Peyer's patch (tissue), 4 donors: ENCODE data around the gene MIPOL1. TPM values are rescaled to one million over a fixed set of nuclear protein-coding genes. Genes with fewer than 3 reads are reported as not detected.
A peak's percentile ranks its signal among the peaks of the same experiment; 100 is the strongest.

Experiments used
- DNase-seq, 3 donors: peaks; one replicate each; pipeline ENCODE4 v3.0.0-alpha.2; 2017 to 2019
- H3K27ac ChIP-seq, 4 donors: fragments of 200-600 bp; sonication (generic); one replicate each; pipeline ENCODE4 v1.5.1; 2016 to 2019
- H3K27me3 ChIP-seq, 2 donors: fragments of 200-600 bp; sonication (generic); one replicate each; pipeline ENCODE4 v1.5.1; 2019
- H3K36me3 ChIP-seq, 3 donors: fragments of 200-600 bp; sonication (generic); one replicate each; pipeline ENCODE4 v1.5.1; 2016 to 2019
- H3K4me1 ChIP-seq, 4 donors: fragments of 200-600 bp; sonication (generic); one replicate each; pipeline ENCODE4 v1.5.1; 2016 to 2019
- H3K4me3 ChIP-seq, 4 donors: fragments of 200-600 bp; sonication (generic); 1 replicate in 3 of 4; 2 replicates in 1 of 4; pipeline ENCODE4 v1.5.1; 2016 to 2019; ENCODE audit warnings: mild to moderate bottlenecking in 1 of 4
- H3K9me3 ChIP-seq, 4 donors: fragments of 200-600 bp; sonication (generic); one replicate each; pipeline ENCODE4 v1.5.1; 2016 to 2019; ENCODE audit warnings: mild to moderate bottlenecking in 1 of 4
- POLR2A ChIP-seq, 2 donors: fragments of 450-650 bp; IDR thresholded peaks; one replicate each; pipeline ENCODE4 v1.5.1; 2017; ENCODE audit warnings: antibody characterized with exemption in 2 of 2, mild to moderate bottlenecking in 2 of 2, moderate library complexity in 2 of 2
- total RNA-seq, 4 donors: library from RNA; depleted of rRNA; stranded (reverse); fragments of >200 nt; gene quantifications; one replicate each; pipeline ENCODE4 v1.1.0, GENCODE V29; 2016
- TF ChIP-seq, protein P1 (sequence below), 6 experiments: fragments of 450-650 bp in 4 of 6; fragments of 200-600 bp in 2 of 6; sonication (generic) in 1 of 6; IDR thresholded peaks; one replicate each; pipeline ENCODE4 v1.5.1; 2017 to 2019; ENCODE audit warnings: antibody characterized with exemption in 6 of 6, mild to moderate bottlenecking in 3 of 6, moderate library complexity in 1 of 6

The MIPOL1 gene
- total RNA-seq, 4 donors from 2014 or later: 5.6 to 42.1 (median 14.9) TPM

GRCh38 chr14:37512173-37512572, 314.4 kb downstream of the MIPOL1 start:
- H3K9me3 ChIP-seq: no peaks in the 10 kb centered on the region
- H3K27me3 ChIP-seq: no peaks in the 10 kb centered on the region
- H3K36me3 ChIP-seq: no peaks in the 10 kb centered on the region
- no peak overlapping the region for H3K27ac ChIP-seq
- no peak for DNase-seq
- no peaks in the 10 kb centered on the region for H3K4me1 ChIP-seq
- H3K4me3 ChIP-seq: no peak overlapping the region
- TF ChIP-seq, protein P1, sequence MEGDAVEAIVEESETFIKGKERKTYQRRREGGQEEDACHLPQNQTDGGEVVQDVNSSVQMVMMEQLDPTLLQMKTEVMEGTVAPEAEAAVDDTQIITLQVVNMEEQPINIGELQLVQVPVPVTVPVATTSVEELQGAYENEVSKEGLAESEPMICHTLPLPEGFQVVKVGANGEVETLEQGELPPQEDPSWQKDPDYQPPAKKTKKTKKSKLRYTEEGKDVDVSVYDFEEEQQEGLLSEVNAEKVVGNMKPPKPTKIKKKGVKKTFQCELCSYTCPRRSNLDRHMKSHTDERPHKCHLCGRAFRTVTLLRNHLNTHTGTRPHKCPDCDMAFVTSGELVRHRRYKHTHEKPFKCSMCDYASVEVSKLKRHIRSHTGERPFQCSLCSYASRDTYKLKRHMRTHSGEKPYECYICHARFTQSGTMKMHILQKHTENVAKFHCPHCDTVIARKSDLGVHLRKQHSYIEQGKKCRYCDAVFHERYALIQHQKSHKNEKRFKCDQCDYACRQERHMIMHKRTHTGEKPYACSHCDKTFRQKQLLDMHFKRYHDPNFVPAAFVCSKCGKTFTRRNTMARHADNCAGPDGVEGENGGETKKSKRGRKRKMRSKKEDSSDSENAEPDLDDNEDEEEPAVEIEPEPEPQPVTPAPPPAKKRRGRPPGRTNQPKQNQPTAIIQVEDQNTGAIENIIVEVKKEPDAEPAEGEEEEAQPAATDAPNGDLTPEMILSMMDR (IDR thresholded peaks at IDR 0.05): no peak
- TF ChIP-seq POLR2A (IDR thresholded peaks at IDR 0.05): no peak

GRCh38 chr14:37515771-37516170, 318.0 kb downstream of the MIPOL1 start:
- Histone ChIP-seq H3K4me1 (no peaks in the 10 kb centered on the region), H3K9me3 (no peaks in the 10 kb centered on the region), H3K27me3 (no peaks in the 10 kb centered on the region), H3K4me3 (no peak overlapping the region), H3K36me3 (no peaks in the 10 kb centered on the region), H3K27ac (no peak overlapping the region)
- no peak for DNase-seq
- TF ChIP-seq POLR2A (IDR thresholded peaks at IDR 0.05): no peak
- TF ChIP-seq, protein P1 (IDR thresholded peaks at IDR 0.05): no peak

GRCh38 chr14:37526994-37527393, 329.3 kb downstream of the MIPOL1 start:
- no peak for DNase-seq
- Histone ChIP-seq H3K27me3 (no peaks in the 10 kb centered on the region), H3K27ac (no peak overlapping the region), H3K4me3 (no peak overlapping the region), H3K4me1 (no peaks in the 10 kb centered on the region), H3K36me3 (no peaks in the 10 kb centered on the region), H3K9me3 (no peaks in the 10 kb centered on the region)
- TF ChIP-seq, protein P1 (IDR thresholded peaks at IDR 0.05): no peak
- TF ChIP-seq POLR2A (IDR thresholded peaks at IDR 0.05): no peak

- no peak overlapping the region for H3K4me3 ChIP-seq
- TF ChIP-seq, protein P1 (IDR thresholded peaks at IDR 0.05): no peak
- TF ChIP-seq POLR2A (IDR thresholded peaks at IDR 0.05): no peak
- H3K27me3 ChIP-seq: no peaks in the 10 kb centered on the region
- no peak overlapping the region for H3K27ac ChIP-seq
- no peaks in the 10 kb centered on the region for H3K9me3 ChIP-seq
- no peaks in the 10 kb centered on the region for H3K4me1 ChIP-seq
- no peak for DNase-seq
- H3K36me3 ChIP-seq: no peaks in the 10 kb centered on the region
Measured at GRCh38 chr14:37539992-37540391, 342.3 kb downstream of the MIPOL1 start.

DNA sequence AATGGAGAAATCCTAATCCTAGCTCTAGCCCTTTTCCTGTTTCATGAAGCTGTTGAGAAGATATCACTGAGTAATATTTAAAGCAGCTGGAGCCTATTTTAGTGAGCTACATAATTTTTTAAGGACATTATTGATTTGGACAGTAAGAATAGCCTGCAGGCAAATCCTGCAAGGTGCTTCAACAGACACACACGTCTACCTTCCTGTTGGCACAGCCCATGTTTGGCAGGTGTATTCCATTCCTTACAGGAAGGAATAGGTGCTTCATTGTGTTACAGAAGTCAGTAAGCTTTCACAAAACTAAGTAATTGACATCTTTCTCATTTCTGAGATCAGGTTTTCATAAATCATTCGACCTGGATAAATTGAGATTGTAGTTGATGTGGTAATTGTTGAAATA, 346.7 kb downstream of the MIPOL1 start:
- TF ChIP-seq, protein P1 (IDR thresholded peaks at IDR 0.05): no peak
- TF ChIP-seq POLR2A (IDR thresholded peaks at IDR 0.05): no peak
- Histone ChIP-seq H3K27ac (no peak overlapping the region), H3K4me3 (no peak overlapping the region), H3K36me3 (no peaks in the 10 kb centered on the region), H3K9me3 (no peaks in the 10 kb centered on the region), H3K27me3 (no peaks in the 10 kb centered on the region), H3K4me1 (no peaks in the 10 kb centered on the region)
- no peak for DNase-seq

- TF ChIP-seq, protein P1 (IDR thresholded peaks at IDR 0.05): peak in 1 of 6 experiments; percentile 9
- TF ChIP-seq POLR2A (IDR thresholded peaks at IDR 0.05): no peak
- no peaks in the 10 kb centered on the region for H3K36me3 ChIP-seq
- no peak for DNase-seq
- no peaks in the 10 kb centered on the region for H3K9me3 ChIP-seq
- H3K27me3 ChIP-seq: no peaks in the 10 kb centered on the region
- H3K4me3 ChIP-seq: no peak overlapping the region
- no peaks in the 10 kb centered on the region for H3K4me1 ChIP-seq
- no peak overlapping the region for H3K27ac ChIP-seq
Measured at GRCh38 chr14:37545174-37545573, 347.4 kb downstream of the MIPOL1 start.
